ENCODE data around the gene TCHHL1. TPM values are rescaled to one million over a fixed set of nuclear protein-coding genes. Genes with fewer than 3 reads are reported as not detected.

The TCHHL1 gene
- total and polyA plus RNA-seq, 2 of the 13 experiments (the other 11 are each of a cell fraction or from before 2014, with no cell fraction given) = not detected

GRCh38 chr1:152047730-152048415, 41.0 kb downstream of the TCHHL1 start (continued):
- TF ChIP-seq FLYWCH1 (CRISPR knock-in tag; IDR thresholded peaks at IDR 0.05) = no peak
- TF ChIP-seq MAFF (IDR thresholded peaks at IDR 0.05; ENCODE audit: low read depth, low read length) = no peak
- TF ChIP-seq SMARCE1 (IDR thresholded peaks at IDR 0.05; ENCODE audit: borderline replicate concordance) = no peak
- 0 out of 2 replicates have a peak, but pooled peaks have one; percentile 17 for TF ChIP-seq CBFB (CRISPR knock-in tag; IDR thresholded peaks at IDR 0.05)
- TF ChIP-seq ZNF558 (CRISPR knock-in tag; IDR thresholded peaks at IDR 0.05; ENCODE audit: borderline replicate concordance) = no peak
- peak; percentile 90 for TF ChIP-seq ZNF292 (CRISPR knock-in tag; IDR thresholded peaks at IDR 0.05; ENCODE audit: borderline replicate concordance, low read depth)
- TF ChIP-seq ZNF574 (CRISPR knock-in tag; IDR thresholded peaks at IDR 0.05) = peak; percentile 65
- peak; percentile 19; the same call in 1 of the 2 replicates for TF ChIP-seq HOXA3 (CRISPR knock-in tag; IDR thresholded peaks at IDR 0.05)
- TF ChIP-seq STAG1 (CRISPR knock-in tag; IDR thresholded peaks at IDR 0.05) = no peak
- TF ChIP-seq TEAD3 (CRISPR knock-in tag; optimal IDR thresholded peaks at IDR 0.05; ENCODE audit: borderline replicate concordance) = peak; percentile 11
- 0 out of 2 replicates have a peak, but pooled peaks have one; percentile 61 for TF ChIP-seq ZMYM3 (CRISPR knock-in tag; IDR thresholded peaks at IDR 0.05)
- TF ChIP-seq KDM1A (CRISPR knock-in tag; IDR thresholded peaks at IDR 0.05) = no peak
- 0 out of 2 replicates have a peak, but pooled peaks have one; percentile 61 for TF ChIP-seq KDM4B (CRISPR knock-in tag; IDR thresholded peaks at IDR 0.05)
- no peak for TF ChIP-seq ZNF777 (CRISPR knock-in tag; IDR thresholded peaks at IDR 0.05)
- TF ChIP-seq ZNF234 (CRISPR knock-in tag; conservative IDR thresholded peaks at IDR 0.05) = no peak
- peak; percentile 67; the same call in 1 of the 2 replicates for TF ChIP-seq ZNF430 (CRISPR knock-in tag; IDR thresholded peaks at IDR 0.05)
- TF ChIP-seq HNRNPLL (IDR thresholded peaks at IDR 0.05; ENCODE audit: low read depth, low read length, poor library complexity, severe bottlenecking) = no peak
- TF ChIP-seq SNAI1 (CRISPR knock-in tag; IDR thresholded peaks at IDR 0.05; ENCODE audit: borderline replicate concordance) = no peak
- no peak for TF ChIP-seq FOXA1 (IDR thresholded peaks at IDR 0.05)
- TF ChIP-seq FOXA1 (CRISPR knock-in tag; IDR thresholded peaks at IDR 0.05) = no peak
- TF ChIP-seq ZNF225 (CRISPR knock-in tag; IDR thresholded peaks at IDR 0.05) = no peak
- no peak for TF ChIP-seq GATAD1 (CRISPR knock-in tag; IDR thresholded peaks at IDR 0.05)
- TF ChIP-seq ZNF333 (CRISPR knock-in tag; IDR thresholded peaks at IDR 0.05; ENCODE audit: borderline replicate concordance) = 0 out of 2 replicates have a peak, but pooled peaks have one; percentile 42
- no peak for TF ChIP-seq PAWR (CRISPR knock-in tag; IDR thresholded peaks at IDR 0.05; ENCODE audit: borderline replicate concordance)
- no peak for TF ChIP-seq MLLT10 (CRISPR knock-in tag; IDR thresholded peaks at IDR 0.05)
- TF ChIP-seq ZBTB44 (CRISPR knock-in tag; IDR thresholded peaks at IDR 0.05) = no peak
- TF ChIP-seq MXD1 (CRISPR knock-in tag; IDR thresholded peaks at IDR 0.05) = no peak
- TF ChIP-seq BRCA1 (CRISPR knock-in tag; IDR thresholded peaks at IDR 0.05) = no peak

Data from HepG2 (cell line).